ENCODE data around the gene LMAN1L. TPM values are rescaled to one million over a fixed set of nuclear protein-coding genes. Genes with fewer than 3 reads are reported as not detected.
A peak's percentile ranks its signal among the peaks of the same experiment; 100 is the strongest.

Gene LMAN1L
- total RNA-seq, 4 donors from 2014 or later = not detected

DNA sequence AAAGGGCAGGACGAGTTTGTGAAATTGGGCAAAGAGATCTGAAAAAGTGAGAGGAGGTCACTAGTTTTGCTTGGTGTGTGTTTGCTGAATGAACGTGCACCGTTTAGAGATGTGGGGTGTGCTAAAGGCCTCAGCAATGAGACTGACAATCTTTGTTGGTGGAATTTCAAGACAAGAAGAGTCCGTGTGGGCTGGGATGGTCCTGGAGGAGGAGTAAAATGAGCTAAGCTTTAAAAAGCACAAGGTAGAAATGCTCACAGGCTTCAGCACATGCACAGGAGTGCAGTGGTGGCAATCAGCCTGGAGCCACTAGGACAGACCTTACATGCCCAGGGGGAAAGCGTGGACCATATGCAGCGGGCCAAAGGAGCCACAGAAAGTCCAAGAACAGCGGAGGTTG, 12.3 kb downstream of the LMAN1L start:
- TF ChIP-seq, protein P1, sequence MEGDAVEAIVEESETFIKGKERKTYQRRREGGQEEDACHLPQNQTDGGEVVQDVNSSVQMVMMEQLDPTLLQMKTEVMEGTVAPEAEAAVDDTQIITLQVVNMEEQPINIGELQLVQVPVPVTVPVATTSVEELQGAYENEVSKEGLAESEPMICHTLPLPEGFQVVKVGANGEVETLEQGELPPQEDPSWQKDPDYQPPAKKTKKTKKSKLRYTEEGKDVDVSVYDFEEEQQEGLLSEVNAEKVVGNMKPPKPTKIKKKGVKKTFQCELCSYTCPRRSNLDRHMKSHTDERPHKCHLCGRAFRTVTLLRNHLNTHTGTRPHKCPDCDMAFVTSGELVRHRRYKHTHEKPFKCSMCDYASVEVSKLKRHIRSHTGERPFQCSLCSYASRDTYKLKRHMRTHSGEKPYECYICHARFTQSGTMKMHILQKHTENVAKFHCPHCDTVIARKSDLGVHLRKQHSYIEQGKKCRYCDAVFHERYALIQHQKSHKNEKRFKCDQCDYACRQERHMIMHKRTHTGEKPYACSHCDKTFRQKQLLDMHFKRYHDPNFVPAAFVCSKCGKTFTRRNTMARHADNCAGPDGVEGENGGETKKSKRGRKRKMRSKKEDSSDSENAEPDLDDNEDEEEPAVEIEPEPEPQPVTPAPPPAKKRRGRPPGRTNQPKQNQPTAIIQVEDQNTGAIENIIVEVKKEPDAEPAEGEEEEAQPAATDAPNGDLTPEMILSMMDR (IDR thresholded peaks at IDR 0.05) = no peak
- TF ChIP-seq POLR2A (IDR thresholded peaks at IDR 0.05) = no peak
- Histone ChIP-seq H3K4me1 (peaks cover 0 to 20% (median 8%) of the 10 kb centered on the region in 4 donors), H3K27ac (no peak overlapping the region), H3K27me3 (peaks cover 0 to 5% of the 10 kb centered on the region in 2 donors), H3K4me3 (no peak overlapping the region), H3K36me3 (no peaks in the 10 kb centered on the region), H3K9me3 (no peaks in the 10 kb centered on the region)
- no peak for DNase-seq

DNA sequence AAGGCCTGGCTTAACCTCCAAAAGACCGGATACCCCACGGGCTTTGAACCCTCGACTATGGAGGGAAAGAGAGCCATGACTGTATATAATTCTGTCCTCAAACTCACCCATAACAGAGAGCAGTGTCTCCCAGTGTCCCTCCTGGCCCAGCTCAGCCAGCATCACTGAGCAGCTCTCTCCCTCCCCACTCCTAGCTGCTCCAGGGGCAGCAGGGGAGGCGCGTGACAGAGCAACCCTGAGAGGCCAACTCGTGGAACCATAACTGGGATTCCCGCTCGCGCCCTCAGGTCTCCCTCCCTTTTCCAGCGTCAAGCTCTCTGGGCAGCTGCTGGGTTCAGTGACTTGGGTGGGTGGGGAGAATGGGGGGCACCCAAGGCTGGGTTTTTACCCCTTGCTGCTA, 13.2 kb downstream of the LMAN1L start:
- H3K4me3 ChIP-seq = no peak overlapping the region

DNA sequence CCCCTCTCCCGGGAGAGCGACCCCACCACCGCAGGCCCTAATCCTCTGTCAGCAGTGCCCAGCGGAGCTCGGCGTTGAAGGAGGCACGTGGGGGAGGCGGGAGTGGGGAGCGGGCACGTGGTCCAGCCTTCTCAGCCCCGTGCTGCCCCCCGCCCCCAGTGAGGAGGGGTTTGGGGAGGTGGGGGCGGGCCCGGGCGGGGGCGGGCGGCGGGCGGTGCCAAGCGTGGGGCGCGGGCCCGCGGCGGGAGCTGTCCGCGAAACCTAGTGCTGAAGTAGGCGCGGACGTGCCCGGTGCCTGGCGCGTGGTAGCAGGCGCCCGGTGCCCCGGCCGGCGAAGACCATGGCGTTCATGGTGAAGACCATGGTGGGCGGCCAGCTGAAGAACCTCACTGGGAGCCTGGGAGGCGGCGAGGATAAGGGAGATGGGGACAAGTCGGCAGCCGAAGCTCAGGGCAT, 13.8 kb downstream of the LMAN1L start, which contains the start of gene CPLX3:
CPLX3 (plus strand) TSS at position 264 of the 456 bp plus-strand sequence; CDS start at position 341, 77 bp downstream.
- Histone ChIP-seq H3K27ac (no peak within 1 kb of the TSS), H3K9me3 (no peaks in the 10 kb centered on the region), H3K4me3 (no peak within 1 kb of the TSS), H3K27me3 (peaks cover 0 to 5% of the 10 kb centered on the region in 2 donors), H3K4me1 (peaks cover 0 to 20% (median 4%) of the 10 kb centered on the region in 4 donors), H3K36me3 (no peaks in the 10 kb centered on the region)
- TF ChIP-seq POLR2A (IDR thresholded peaks at IDR 0.05) = no peak
- TF ChIP-seq, protein P1 (IDR thresholded peaks at IDR 0.05) = no peak
- DNase-seq = peak in 1 of 3 donors; percentile 71

More for the DNA sequence above, 13.2 kb downstream of the LMAN1L start:
- no peaks in the 10 kb centered on the region for H3K36me3 ChIP-seq
- no peaks in the 10 kb centered on the region for H3K9me3 ChIP-seq
- H3K4me1 ChIP-seq = peaks cover 0 to 15% (median 9%) of the 10 kb centered on the region in 4 donors
- no peak overlapping the region for H3K27ac ChIP-seq
- DNase-seq = no peak
- peaks cover 0 to 5% of the 10 kb centered on the region in 2 donors for H3K27me3 ChIP-seq
- no peak for TF ChIP-seq POLR2A (IDR thresholded peaks at IDR 0.05)
- TF ChIP-seq, protein P1 (IDR thresholded peaks at IDR 0.05) = no peak

DNA sequence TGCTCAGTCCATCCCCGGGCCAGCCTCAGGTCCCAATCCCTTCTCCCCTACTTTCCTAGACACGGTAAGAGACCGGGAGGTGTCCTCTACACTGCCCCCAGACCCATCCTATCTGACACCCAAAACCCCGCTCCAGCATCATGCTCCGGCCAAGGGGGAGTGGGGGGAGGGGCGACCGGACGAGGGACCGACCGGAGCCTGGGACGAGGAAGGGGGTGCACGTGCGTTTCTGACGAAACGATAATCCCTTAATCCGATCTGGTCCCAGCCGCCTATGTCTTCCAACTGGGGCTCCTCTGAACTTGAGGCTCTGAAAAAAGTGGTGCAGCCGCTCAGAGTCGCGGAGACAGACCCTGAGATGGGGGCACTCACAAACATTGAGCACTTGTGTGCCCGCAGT, 14.3 kb downstream of the LMAN1L start:
- H3K27me3 ChIP-seq = peaks cover 0 to 5% of the 10 kb centered on the region in 2 donors
- H3K9me3 ChIP-seq = no peaks in the 10 kb centered on the region
- H3K4me3 ChIP-seq = no peak overlapping the region
- H3K4me1 ChIP-seq = peaks cover 0 to 26% (median 2%) of the 10 kb centered on the region in 4 donors
- H3K36me3 ChIP-seq = no peaks in the 10 kb centered on the region
- H3K27ac ChIP-seq = no peak overlapping the region
- no peak for DNase-seq
- TF ChIP-seq, protein P1 (IDR thresholded peaks at IDR 0.05) = no peak
- TF ChIP-seq POLR2A (IDR thresholded peaks at IDR 0.05) = no peak

DNA sequence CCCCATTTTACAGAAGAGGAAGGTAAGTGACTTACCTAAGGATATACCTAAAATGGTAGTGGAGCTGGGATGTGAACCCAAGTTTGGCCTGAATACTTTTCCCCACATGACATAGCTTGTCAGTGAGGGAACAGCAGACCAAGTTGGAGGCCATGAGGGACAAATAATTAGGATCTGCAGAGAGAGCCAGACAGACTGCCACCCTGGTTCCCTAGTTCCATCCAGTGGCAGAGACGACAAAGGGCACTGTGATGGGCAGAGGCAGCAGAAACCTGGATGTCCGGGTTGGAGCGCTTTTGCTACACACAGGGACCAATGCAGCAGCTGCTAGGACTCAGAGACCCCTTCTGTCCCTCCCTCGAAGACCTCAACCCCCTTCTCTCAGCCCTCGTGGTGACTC, 15.0 kb downstream of the LMAN1L start:
- DNase-seq = no peak
- H3K36me3 ChIP-seq = no peaks in the 10 kb centered on the region
- no peaks in the 10 kb centered on the region for H3K9me3 ChIP-seq
- TF ChIP-seq POLR2A (IDR thresholded peaks at IDR 0.05) = no peak
- TF ChIP-seq, protein P1 (IDR thresholded peaks at IDR 0.05) = no peak
- H3K4me3 ChIP-seq = no peak overlapping the region
- peaks cover 0 to 32% (median 2%) of the 10 kb centered on the region in 4 donors for H3K4me1 ChIP-seq
- H3K27me3 ChIP-seq = peaks cover 0 to 5% of the 10 kb centered on the region in 2 donors
- H3K27ac ChIP-seq = no peak overlapping the region

Measured in Peyer's patch (tissue), 4 donors.